Measurements from ENCODE around the gene UTP20. TPM values are rescaled to one million over a fixed set of nuclear protein-coding genes. Genes with fewer than 3 reads are reported as not detected.

Gene UTP20
- total and polyA plus RNA-seq, 4 donors, result 7.5 to 18.1 (median 12.3) TPM

- no peak for DNase-seq (ENCODE audit: low read depth in 4 of 6, low spot score in 6 of 6)
- no peaks in the 10 kb centered on the region for H3K9me3 ChIP-seq (ENCODE audit: control insufficient read depth, insufficient read depth, low read length)
- H3K36me3 ChIP-seq (ENCODE audit: control insufficient read depth, insufficient read depth, low read length), result peaks cover 30% of the 10 kb centered on the region
- H3K27me3 ChIP-seq (ENCODE audit: control insufficient read depth, insufficient read depth, low read length), result no peaks in the 10 kb centered on the region
- H3K4me3 ChIP-seq (ENCODE audit: low read depth, low read length), result no peak overlapping the region
- WGBS (ENCODE audit: insufficient coverage), result no CpG with 5 or more reads among the region's 2 CpGs
- no peaks in the 10 kb centered on the region for H3K4me1 ChIP-seq (ENCODE audit: control insufficient read depth, insufficient read depth, low read length)
- no peak overlapping the region for H3K27ac ChIP-seq (ENCODE audit: low read depth, low read length)
These were observed 25.9 kb downstream of the UTP20 start for GRCh38 chr12:101305794-101306193.

DNA sequence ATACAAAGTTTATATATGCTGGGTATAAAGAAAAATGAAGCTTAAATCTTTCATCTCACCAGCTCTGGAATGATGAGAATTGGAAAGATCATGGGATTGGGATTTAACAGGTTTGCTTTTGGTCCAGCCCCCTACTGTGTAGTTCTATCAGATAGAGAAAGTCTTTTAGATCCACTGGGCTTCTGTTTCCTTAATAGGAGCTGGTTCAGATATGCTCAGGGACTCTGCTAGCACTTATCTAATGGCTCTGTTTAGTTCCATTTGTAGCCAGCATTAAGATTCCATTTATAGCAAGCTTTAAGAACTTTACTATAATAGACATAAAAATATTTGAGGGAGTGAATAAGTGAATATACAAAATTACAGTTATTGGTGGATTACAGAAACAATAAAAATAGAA is 42.6 kb downstream of the UTP20 start:
- Histone ChIP-seq H3K27ac (ENCODE audit: low read depth, low read length) (no peak overlapping the region), H3K4me3 (ENCODE audit: low read depth, low read length) (no peak overlapping the region), H3K27me3 (ENCODE audit: control insufficient read depth, insufficient read depth, low read length) (no peaks in the 10 kb centered on the region), H3K4me1 (ENCODE audit: control insufficient read depth, insufficient read depth, low read length) (no peaks in the 10 kb centered on the region), H3K9me3 (ENCODE audit: control insufficient read depth, insufficient read depth, low read length) (no peaks in the 10 kb centered on the region), H3K36me3 (ENCODE audit: control insufficient read depth, insufficient read depth, low read length) (peaks cover 15% of the 10 kb centered on the region)
- no peak for DNase-seq (ENCODE audit: low read depth in 4 of 6, low spot score in 6 of 6)

GRCh38 chr12:101323255-101323654 is 43.4 kb downstream of the UTP20 start:
- H3K9me3 ChIP-seq (ENCODE audit: control insufficient read depth, insufficient read depth, low read length), result no peaks in the 10 kb centered on the region
- H3K27me3 ChIP-seq (ENCODE audit: control insufficient read depth, insufficient read depth, low read length), result no peaks in the 10 kb centered on the region
- H3K27ac ChIP-seq (ENCODE audit: low read depth, low read length), result no peak overlapping the region
- H3K4me1 ChIP-seq (ENCODE audit: control insufficient read depth, insufficient read depth, low read length), result no peaks in the 10 kb centered on the region
- no peak overlapping the region for H3K4me3 ChIP-seq (ENCODE audit: low read depth, low read length)
- WGBS (ENCODE audit: insufficient coverage), result no CpG with 5 or more reads among the region's 1 CpG
- no peak for DNase-seq (ENCODE audit: low read depth in 4 of 6, low spot score in 6 of 6)
- peaks cover 15% of the 10 kb centered on the region for H3K36me3 ChIP-seq (ENCODE audit: control insufficient read depth, insufficient read depth, low read length)

- Histone ChIP-seq H3K36me3 (ENCODE audit: control insufficient read depth, insufficient read depth, low read length) (peaks cover 13% of the 10 kb centered on the region), H3K27ac (ENCODE audit: low read depth, low read length) (no peak overlapping the region), H3K9me3 (ENCODE audit: control insufficient read depth, insufficient read depth, low read length) (no peaks in the 10 kb centered on the region), H3K4me1 (ENCODE audit: control insufficient read depth, insufficient read depth, low read length) (no peaks in the 10 kb centered on the region), H3K27me3 (ENCODE audit: control insufficient read depth, insufficient read depth, low read length) (no peaks in the 10 kb centered on the region), H3K4me3 (ENCODE audit: low read depth, low read length) (no peak overlapping the region)
- WGBS (ENCODE audit: insufficient coverage), result no CpG with 5 or more reads among the region's 3 CpGs
- no peak for DNase-seq (ENCODE audit: low read depth in 4 of 6, low spot score in 6 of 6)
These were observed 45.7 kb downstream of the UTP20 start for GRCh38 chr12:101325590-101325989.

- H3K36me3 ChIP-seq (ENCODE audit: control insufficient read depth, insufficient read depth, low read length), result peaks cover 11% of the 10 kb centered on the region
- no peaks in the 10 kb centered on the region for H3K4me1 ChIP-seq (ENCODE audit: control insufficient read depth, insufficient read depth, low read length)
- no peaks in the 10 kb centered on the region for H3K9me3 ChIP-seq (ENCODE audit: control insufficient read depth, insufficient read depth, low read length)
- H3K27ac ChIP-seq (ENCODE audit: low read depth, low read length), result no peak overlapping the region
- 97% methylated on average over 6 of the region's 8 CpGs for WGBS (ENCODE audit: insufficient coverage)
- no peak for DNase-seq (ENCODE audit: low read depth in 4 of 6, low spot score in 6 of 6)
- no peaks in the 10 kb centered on the region for H3K27me3 ChIP-seq (ENCODE audit: control insufficient read depth, insufficient read depth, low read length)
- no peak overlapping the region for H3K4me3 ChIP-seq (ENCODE audit: low read depth, low read length)
These were observed 47.1 kb downstream of the UTP20 start for GRCh38 chr12:101327051-101327450.

DNA sequence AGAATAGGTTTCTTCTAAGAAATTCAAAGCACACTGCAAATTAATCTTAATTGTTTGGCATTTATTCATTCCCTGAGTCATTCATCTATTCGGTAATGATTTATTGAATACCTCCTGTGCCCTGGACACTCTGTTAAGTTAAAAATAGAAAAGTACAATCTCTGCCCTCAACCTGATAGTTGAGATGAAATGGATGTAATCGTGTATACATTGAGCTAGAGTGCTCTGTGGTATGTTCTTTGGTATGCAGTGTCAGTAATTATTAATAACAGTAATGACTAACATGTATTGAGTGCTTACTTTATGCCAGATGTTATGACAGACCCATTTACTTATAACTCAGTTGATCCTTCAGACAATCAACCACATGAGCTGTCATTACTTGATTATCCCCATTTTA is 47.6 kb downstream of the UTP20 start:
- Histone ChIP-seq H3K9me3 (ENCODE audit: control insufficient read depth, insufficient read depth, low read length) (no peaks in the 10 kb centered on the region), H3K27me3 (ENCODE audit: control insufficient read depth, insufficient read depth, low read length) (no peaks in the 10 kb centered on the region), H3K4me3 (ENCODE audit: low read depth, low read length) (no peak overlapping the region), H3K27ac (ENCODE audit: low read depth, low read length) (no peak overlapping the region), H3K36me3 (ENCODE audit: control insufficient read depth, insufficient read depth, low read length) (peaks cover 10% of the 10 kb centered on the region), H3K4me1 (ENCODE audit: control insufficient read depth, insufficient read depth, low read length) (no peaks in the 10 kb centered on the region)
- no CpG with 5 or more reads among the region's 2 CpGs for WGBS (ENCODE audit: insufficient coverage)
- no peak for DNase-seq (ENCODE audit: low read depth in 4 of 6, low spot score in 6 of 6)

GRCh38 chr12:101328917-101329316 is 49.0 kb downstream of the UTP20 start:
- peaks cover 14% of the 10 kb centered on the region for H3K36me3 ChIP-seq (ENCODE audit: control insufficient read depth, insufficient read depth, low read length)
- no peak overlapping the region for H3K4me3 ChIP-seq (ENCODE audit: low read depth, low read length)
- no peaks in the 10 kb centered on the region for H3K27me3 ChIP-seq (ENCODE audit: control insufficient read depth, insufficient read depth, low read length)
- H3K27ac ChIP-seq (ENCODE audit: low read depth, low read length), result no peak overlapping the region
- DNase-seq (ENCODE audit: low read depth in 4 of 6, low spot score in 6 of 6), result no peak
- 83% methylated on average over 1 of the region's 3 CpGs for WGBS (ENCODE audit: insufficient coverage)
- H3K4me1 ChIP-seq (ENCODE audit: control insufficient read depth, insufficient read depth, low read length), result no peaks in the 10 kb centered on the region
- H3K9me3 ChIP-seq (ENCODE audit: control insufficient read depth, insufficient read depth, low read length), result no peaks in the 10 kb centered on the region

GRCh38 chr12:101330631-101331030 is 50.7 kb downstream of the UTP20 start:
- DNase-seq (ENCODE audit: low read depth in 4 of 6, low spot score in 6 of 6), result no peak
- H3K4me1 ChIP-seq (ENCODE audit: control insufficient read depth, insufficient read depth, low read length), result no peaks in the 10 kb centered on the region
- WGBS (ENCODE audit: insufficient coverage), result no CpG with 5 or more reads among the region's 1 CpG
- H3K27me3 ChIP-seq (ENCODE audit: control insufficient read depth, insufficient read depth, low read length), result no peaks in the 10 kb centered on the region
- H3K9me3 ChIP-seq (ENCODE audit: control insufficient read depth, insufficient read depth, low read length), result no peaks in the 10 kb centered on the region
- H3K36me3 ChIP-seq (ENCODE audit: control insufficient read depth, insufficient read depth, low read length), result peaks cover 12% of the 10 kb centered on the region
- no peak overlapping the region for H3K4me3 ChIP-seq (ENCODE audit: low read depth, low read length)
- H3K27ac ChIP-seq (ENCODE audit: low read depth, low read length), result no peak overlapping the region

GRCh38 chr12:101336437-101336836 is 56.5 kb downstream of the UTP20 start:
- no peak overlapping the region for H3K4me3 ChIP-seq (ENCODE audit: low read depth, low read length)
- H3K27ac ChIP-seq (ENCODE audit: low read depth, low read length), result no peak overlapping the region
- 71% methylated on average over 1 of the region's 2 CpGs for WGBS (ENCODE audit: insufficient coverage)
- H3K4me1 ChIP-seq (ENCODE audit: control insufficient read depth, insufficient read depth, low read length), result no peaks in the 10 kb centered on the region
- peaks cover 8% of the 10 kb centered on the region for H3K36me3 ChIP-seq (ENCODE audit: control insufficient read depth, insufficient read depth, low read length)
- H3K9me3 ChIP-seq (ENCODE audit: control insufficient read depth, insufficient read depth, low read length), result no peaks in the 10 kb centered on the region
- peak in 2 of 6 donors; percentile 0 to 37 for DNase-seq (ENCODE audit: low read depth in 4 of 6, low spot score in 6 of 6)
- no peaks in the 10 kb centered on the region for H3K27me3 ChIP-seq (ENCODE audit: control insufficient read depth, insufficient read depth, low read length)

DNA sequence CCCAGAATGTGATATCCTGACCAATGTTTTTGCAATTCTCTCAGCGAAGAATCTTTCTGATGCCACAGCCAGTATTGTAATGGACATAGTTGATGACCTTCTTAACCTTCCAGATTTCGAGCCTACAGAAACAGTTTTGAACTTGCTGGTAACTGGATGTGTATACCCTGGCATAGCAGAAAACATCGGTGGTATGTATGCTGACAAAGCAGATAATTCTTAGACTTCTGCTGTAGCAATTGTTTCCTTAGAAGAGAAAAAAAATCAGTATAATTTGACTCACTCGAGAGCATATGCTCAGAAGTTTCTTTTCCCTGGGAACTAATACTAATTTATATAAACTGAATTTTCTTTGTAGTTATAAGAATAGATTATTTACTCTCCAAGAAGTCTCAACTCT is 58.2 kb downstream of the UTP20 start:
- no peaks in the 10 kb centered on the region for H3K27me3 ChIP-seq (ENCODE audit: control insufficient read depth, insufficient read depth, low read length)
- no peaks in the 10 kb centered on the region for H3K9me3 ChIP-seq (ENCODE audit: control insufficient read depth, insufficient read depth, low read length)
- H3K36me3 ChIP-seq (ENCODE audit: control insufficient read depth, insufficient read depth, low read length), result peaks cover 8% of the 10 kb centered on the region
- WGBS (ENCODE audit: insufficient coverage), result 90% methylated on average over 2 of the region's 4 CpGs
- H3K27ac ChIP-seq (ENCODE audit: low read depth, low read length), result no peak overlapping the region
- H3K4me1 ChIP-seq (ENCODE audit: control insufficient read depth, insufficient read depth, low read length), result no peaks in the 10 kb centered on the region
- no peak overlapping the region for H3K4me3 ChIP-seq (ENCODE audit: low read depth, low read length)
- DNase-seq (ENCODE audit: low read depth in 4 of 6, low spot score in 6 of 6), result no peak
